ENCODE measurements around the gene ALPK1.

The ALPK1 gene

GRCh38 chr4:112318239-112319142 lies 21.3 kb downstream of the ALPK1 start:
- no peak overlapping the region for H3K9ac ChIP-seq (ENCODE audit: insufficient read length, low read depth)
- no peak for TF ChIP-seq YY1 (IDR thresholded peaks at IDR 0.05; ENCODE audit: insufficient read depth, insufficient read length)
- TF ChIP-seq SUZ12 (IDR thresholded peaks at IDR 0.05; ENCODE audit: extremely low read depth, insufficient read depth, insufficient read length): no peak
- TF ChIP-seq ZNF274 (IDR thresholded peaks at IDR 0.05; ENCODE audit: low read depth, low read length): no peak
- H3K9me3 ChIP-seq (ENCODE audit: insufficient read depth, low read length): no peaks in the 10 kb centered on the region
- H3K36me3 ChIP-seq (ENCODE audit: insufficient read depth, insufficient read length, low read length): no peaks in the 10 kb centered on the region
- H3K27me3 ChIP-seq (ENCODE audit: insufficient read depth, insufficient read length): no peaks in the 10 kb centered on the region
- H3K4me3 ChIP-seq (ENCODE audit: insufficient read length, low read depth): no peak overlapping the region
- DNase-seq (ENCODE audit: low read depth, low spot score): no peak
- no peaks in the 10 kb centered on the region for H3K4me1 ChIP-seq (ENCODE audit: insufficient read depth, insufficient read length)

- Histone ChIP-seq H3K36me3 (ENCODE audit: insufficient read depth, insufficient read length, low read length) (no peaks in the 10 kb centered on the region), H3K9ac (ENCODE audit: insufficient read length, low read depth) (no peak overlapping the region), H3K4me3 (ENCODE audit: insufficient read length, low read depth) (no peak overlapping the region), H3K9me3 (ENCODE audit: insufficient read depth, low read length) (no peaks in the 10 kb centered on the region), H3K27me3 (ENCODE audit: insufficient read depth, insufficient read length) (peaks cover 5% of the 10 kb centered on the region), H3K4me1 (ENCODE audit: insufficient read depth, insufficient read length) (no peaks in the 10 kb centered on the region)
- peak; percentile 36 for DNase-seq (ENCODE audit: low read depth, low spot score)
- no peak for TF ChIP-seq ZNF274 (IDR thresholded peaks at IDR 0.05; ENCODE audit: low read depth, low read length)
- TF ChIP-seq SUZ12 (IDR thresholded peaks at IDR 0.05; ENCODE audit: extremely low read depth, insufficient read depth, insufficient read length): no peak
- TF ChIP-seq YY1 (IDR thresholded peaks at IDR 0.05; ENCODE audit: insufficient read depth, insufficient read length): no peak
Observed at GRCh38 chr4:112321776-112322684, 24.9 kb downstream of the ALPK1 start.

GRCh38 chr4:112322866-112323265 lies 25.7 kb downstream of the ALPK1 start:
- Histone ChIP-seq H3K9ac (ENCODE audit: insufficient read length, low read depth) (no peak overlapping the region), H3K36me3 (ENCODE audit: insufficient read depth, insufficient read length, low read length) (no peaks in the 10 kb centered on the region), H3K4me3 (ENCODE audit: insufficient read length, low read depth) (no peak overlapping the region), H3K4me1 (ENCODE audit: insufficient read depth, insufficient read length) (no peaks in the 10 kb centered on the region), H3K27me3 (ENCODE audit: insufficient read depth, insufficient read length) (peaks cover 5% of the 10 kb centered on the region), H3K9me3 (ENCODE audit: insufficient read depth, low read length) (no peaks in the 10 kb centered on the region)
- no peak for DNase-seq (ENCODE audit: low read depth, low spot score)
- TF ChIP-seq SUZ12 (IDR thresholded peaks at IDR 0.05; ENCODE audit: extremely low read depth, insufficient read depth, insufficient read length): no peak

GRCh38 chr4:112325530-112325929 lies 28.4 kb downstream of the ALPK1 start:
- no peak for TF ChIP-seq SUZ12 (IDR thresholded peaks at IDR 0.05; ENCODE audit: extremely low read depth, insufficient read depth, insufficient read length)
- no peak for TF ChIP-seq YY1 (IDR thresholded peaks at IDR 0.05; ENCODE audit: insufficient read depth, insufficient read length)
- no peak for TF ChIP-seq ZNF274 (IDR thresholded peaks at IDR 0.05; ENCODE audit: low read depth, low read length)
- no peak for DNase-seq (ENCODE audit: low read depth, low spot score)
- no peaks in the 10 kb centered on the region for H3K9me3 ChIP-seq (ENCODE audit: insufficient read depth, low read length)
- no peak overlapping the region for H3K9ac ChIP-seq (ENCODE audit: insufficient read length, low read depth)
- peaks cover 11% of the 10 kb centered on the region for H3K27me3 ChIP-seq (ENCODE audit: insufficient read depth, insufficient read length)
- no peak overlapping the region for H3K4me3 ChIP-seq (ENCODE audit: insufficient read length, low read depth)
- no peaks in the 10 kb centered on the region for H3K36me3 ChIP-seq (ENCODE audit: insufficient read depth, insufficient read length, low read length)
- H3K4me1 ChIP-seq (ENCODE audit: insufficient read depth, insufficient read length): no peaks in the 10 kb centered on the region

GRCh38 chr4:112327965-112328733 lies 31.0 kb downstream of the ALPK1 start:
- H3K4me1 ChIP-seq (ENCODE audit: insufficient read depth, insufficient read length): no peaks in the 10 kb centered on the region
- no peak for DNase-seq (ENCODE audit: low read depth, low spot score)
- TF ChIP-seq ZNF274 (IDR thresholded peaks at IDR 0.05; ENCODE audit: low read depth, low read length) (no peak), YY1 (IDR thresholded peaks at IDR 0.05; ENCODE audit: insufficient read depth, insufficient read length) (no peak), SUZ12 (IDR thresholded peaks at IDR 0.05; ENCODE audit: extremely low read depth, insufficient read depth, insufficient read length) (no peak)
- peaks cover 16% of the 10 kb centered on the region for H3K27me3 ChIP-seq (ENCODE audit: insufficient read depth, insufficient read length)
- H3K36me3 ChIP-seq (ENCODE audit: insufficient read depth, insufficient read length, low read length): no peaks in the 10 kb centered on the region
- H3K9me3 ChIP-seq (ENCODE audit: insufficient read depth, low read length): no peaks in the 10 kb centered on the region
- H3K9ac ChIP-seq (ENCODE audit: insufficient read length, low read depth): no peak overlapping the region
- no peak overlapping the region for H3K4me3 ChIP-seq (ENCODE audit: insufficient read length, low read depth)

GRCh38 chr4:112328734-112329130 lies 31.6 kb downstream of the ALPK1 start:
- Histone ChIP-seq H3K4me3 (ENCODE audit: insufficient read length, low read depth) (no peak overlapping the region), H3K36me3 (ENCODE audit: insufficient read depth, insufficient read length, low read length) (no peaks in the 10 kb centered on the region), H3K9ac (ENCODE audit: insufficient read length, low read depth) (no peak overlapping the region), H3K9me3 (ENCODE audit: insufficient read depth, low read length) (no peaks in the 10 kb centered on the region), H3K4me1 (ENCODE audit: insufficient read depth, insufficient read length) (no peaks in the 10 kb centered on the region), H3K27me3 (ENCODE audit: insufficient read depth, insufficient read length) (peaks cover 16% of the 10 kb centered on the region)
- TF ChIP-seq SUZ12 (IDR thresholded peaks at IDR 0.05; ENCODE audit: extremely low read depth, insufficient read depth, insufficient read length): no peak
- no peak for TF ChIP-seq YY1 (IDR thresholded peaks at IDR 0.05; ENCODE audit: insufficient read depth, insufficient read length)
- no peak for TF ChIP-seq ZNF274 (IDR thresholded peaks at IDR 0.05; ENCODE audit: low read depth, low read length)
- DNase-seq (ENCODE audit: low read depth, low spot score): no peak

Measured in NT2/D1 (cell line).